NCI-H1436 treated with DMSO at 0.1 percent for 48 hours (cell line): ENCODE data around the gene CERT1.
"Not testable (repeated sequence)": the region's sequence is repeated elsewhere in the genome, so short reads cannot be mapped to it uniquely, and the experiment has no call there.

ENCODE experiments used
- DNase-seq: peaks from one replicate; lab custom pipeline; 2025; lab: John Stamatoyannopoulos, UW

CERT1 gene, protein sequence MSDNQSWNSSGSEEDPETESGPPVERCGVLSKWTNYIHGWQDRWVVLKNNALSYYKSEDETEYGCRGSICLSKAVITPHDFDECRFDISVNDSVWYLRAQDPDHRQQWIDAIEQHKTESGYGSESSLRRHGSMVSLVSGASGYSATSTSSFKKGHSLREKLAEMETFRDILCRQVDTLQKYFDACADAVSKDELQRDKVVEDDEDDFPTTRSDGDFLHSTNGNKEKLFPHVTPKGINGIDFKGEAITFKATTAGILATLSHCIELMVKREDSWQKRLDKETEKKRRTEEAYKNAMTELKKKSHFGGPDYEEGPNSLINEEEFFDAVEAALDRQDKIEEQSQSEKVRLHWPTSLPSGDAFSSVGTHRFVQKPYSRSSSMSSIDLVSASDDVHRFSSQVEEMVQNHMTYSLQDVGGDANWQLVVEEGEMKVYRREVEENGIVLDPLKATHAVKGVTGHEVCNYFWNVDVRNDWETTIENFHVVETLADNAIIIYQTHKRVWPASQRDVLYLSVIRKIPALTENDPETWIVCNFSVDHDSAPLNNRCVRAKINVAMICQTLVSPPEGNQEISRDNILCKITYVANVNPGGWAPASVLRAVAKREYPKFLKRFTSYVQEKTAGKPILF

DNA sequence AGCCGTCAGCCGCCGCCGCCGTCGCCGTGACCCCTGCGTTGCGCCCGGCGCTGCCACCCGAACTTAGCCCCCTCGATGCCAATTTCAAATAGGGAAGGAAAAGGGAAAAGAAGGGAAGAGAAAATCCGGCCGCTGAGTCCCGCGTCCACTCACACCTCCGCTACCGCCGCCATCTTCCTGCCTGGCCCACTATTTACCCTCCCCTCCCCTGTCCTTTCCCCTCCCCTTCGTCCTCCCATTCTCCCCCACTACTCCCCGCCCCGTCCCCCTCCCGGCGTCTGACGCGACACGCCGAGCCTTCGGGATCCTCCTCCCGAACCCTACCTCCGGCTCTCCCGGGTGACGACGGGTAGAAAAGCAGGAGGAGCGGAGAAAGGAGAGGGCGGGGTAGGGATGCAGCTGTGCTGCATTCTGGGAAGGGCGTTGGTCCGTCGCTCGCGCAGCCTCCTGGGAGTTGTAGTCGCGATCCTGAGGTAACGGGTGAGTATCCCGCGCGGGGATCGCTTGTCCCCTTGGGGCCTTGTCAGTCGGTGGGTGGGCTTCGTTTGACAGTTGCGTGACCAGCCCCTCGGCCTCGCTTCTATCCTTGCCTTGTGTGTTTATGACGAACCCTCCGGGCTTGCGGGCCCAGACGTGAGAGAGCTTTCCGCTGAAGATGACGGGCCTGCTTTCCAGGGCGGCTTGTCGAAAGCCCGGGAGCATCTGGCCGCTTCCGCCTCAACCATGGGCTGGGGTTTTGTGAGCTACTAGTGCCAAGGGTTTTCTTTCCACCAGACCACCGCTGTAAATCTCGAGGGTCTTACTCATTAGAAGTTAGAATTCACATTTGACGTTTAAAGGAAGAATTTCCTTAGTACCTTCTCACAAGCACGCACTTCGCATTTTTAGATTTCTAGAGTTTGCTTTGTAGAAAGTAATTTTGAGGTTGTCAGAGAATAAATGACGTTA, at the start of gene CERT1, which contains the start of gene POLK:
CERT1 (minus strand) TSS at position 195 of the 948 bp plus-strand sequence. CDS start 422 bp downstream, outside the sequence.
POLK (plus strand) TSS at position 457 of the 948 bp plus-strand sequence.
- DNase-seq = peak; percentile 84

DNA sequence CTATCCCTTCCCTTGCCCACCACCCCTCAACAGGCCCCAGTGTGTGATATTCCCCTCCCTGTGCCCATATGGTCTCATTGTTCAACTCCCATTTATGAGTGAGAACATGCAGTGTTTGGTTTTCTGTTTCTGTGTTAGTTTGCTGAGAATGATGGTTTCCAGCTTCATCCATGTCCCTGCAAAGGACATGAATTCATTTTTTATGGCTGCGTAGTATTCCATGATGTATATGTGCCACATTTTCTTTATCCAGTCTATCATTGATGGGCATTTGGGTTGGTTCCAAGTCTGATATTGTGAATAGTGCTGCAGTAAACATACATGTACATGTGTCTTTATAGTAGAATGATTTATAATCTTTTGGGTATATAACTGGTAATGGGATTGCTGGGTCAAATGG, 49.2 kb upstream of the CERT1 start:
- DNase-seq = not testable (repeated sequence)

DNA sequence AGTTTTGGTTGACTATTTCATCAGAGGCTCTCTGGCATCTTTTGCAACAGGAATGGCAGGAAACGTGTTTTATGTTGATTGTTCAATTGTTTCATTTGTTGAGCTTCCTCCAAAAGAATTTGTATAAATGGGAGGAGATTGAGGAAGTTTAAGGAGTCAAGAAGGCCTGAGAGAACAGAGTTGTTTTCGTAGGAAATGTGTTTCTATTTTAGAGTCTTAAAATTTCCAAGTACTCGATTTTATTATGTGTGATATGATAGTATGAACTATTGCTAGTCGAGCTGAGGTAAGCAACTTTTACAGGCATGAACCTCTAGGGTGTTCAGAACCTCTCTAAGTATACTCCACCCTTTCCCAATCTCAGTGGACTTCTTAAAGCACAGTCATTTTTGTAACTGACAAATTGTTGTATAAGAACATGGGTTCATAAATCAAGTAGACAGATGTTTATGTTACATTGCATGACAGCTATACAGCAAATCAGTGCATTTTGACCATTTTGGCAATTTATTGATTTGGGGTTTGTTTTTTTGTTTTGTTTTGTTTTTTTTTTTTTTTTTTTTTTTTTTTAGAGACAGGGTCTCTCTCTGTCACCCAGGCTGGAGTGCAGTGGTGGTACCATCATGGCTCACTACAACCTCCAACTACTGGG, 47.7 kb upstream of the CERT1 start:
- DNase-seq = no peak

DNA sequence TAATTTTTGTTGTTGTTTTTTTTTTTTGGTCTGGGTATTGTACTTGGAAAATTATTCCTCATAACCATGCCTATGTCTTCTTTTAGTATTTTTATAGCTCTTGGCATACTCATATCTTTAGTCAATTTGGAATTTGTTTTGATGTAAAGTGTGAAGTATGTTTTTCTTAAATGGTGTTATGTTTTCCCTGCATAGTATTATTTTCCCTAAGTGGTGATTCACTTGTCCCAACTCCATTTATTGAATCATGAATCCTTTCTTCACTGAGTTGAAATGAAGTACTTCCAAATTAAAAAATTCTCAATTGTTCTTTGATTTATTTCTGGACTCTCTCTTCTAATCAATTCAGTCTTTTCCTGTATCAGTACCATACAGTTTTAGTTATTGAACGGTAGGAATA, 46.8 kb upstream of the CERT1 start:
- DNase-seq = no peak

DNA sequence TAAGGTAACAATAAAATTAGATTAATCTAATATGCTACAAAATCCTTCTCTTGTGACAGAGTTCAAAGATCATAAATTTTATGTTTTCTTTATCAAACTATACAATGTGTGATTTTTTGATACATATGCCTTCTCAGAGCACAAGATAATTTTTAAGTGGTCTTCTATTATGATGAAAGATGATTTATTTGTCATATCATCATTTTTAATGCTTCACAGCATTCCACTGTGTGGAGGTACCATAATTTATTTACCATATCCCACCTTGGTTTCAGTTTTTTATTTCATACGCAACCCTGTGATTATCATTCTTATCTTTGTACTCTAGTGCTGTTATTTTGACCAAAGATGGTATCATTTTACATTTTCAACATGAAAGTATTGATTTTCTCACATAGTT, 41.9 kb upstream of the CERT1 start:
- DNase-seq = no peak

DNA sequence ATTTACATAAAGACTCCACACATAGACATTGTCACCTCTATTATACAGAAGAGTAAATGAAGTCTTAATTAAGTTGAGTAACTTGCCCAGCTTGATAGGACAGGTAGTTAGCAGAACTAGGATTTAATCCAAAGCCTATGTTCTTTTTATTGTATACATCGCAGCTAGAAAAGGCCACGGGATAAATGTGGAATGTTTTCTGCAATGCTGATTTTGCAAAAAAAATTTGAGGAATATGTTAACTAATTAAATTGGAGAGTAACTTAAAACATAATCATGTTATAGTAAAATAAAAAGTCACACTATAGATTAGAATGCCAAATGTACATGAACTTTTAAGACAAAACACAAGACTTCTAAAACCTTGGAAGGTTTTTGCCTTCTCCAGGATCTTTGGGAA, 41.3 kb upstream of the CERT1 start:
- DNase-seq = no peak

DNA sequence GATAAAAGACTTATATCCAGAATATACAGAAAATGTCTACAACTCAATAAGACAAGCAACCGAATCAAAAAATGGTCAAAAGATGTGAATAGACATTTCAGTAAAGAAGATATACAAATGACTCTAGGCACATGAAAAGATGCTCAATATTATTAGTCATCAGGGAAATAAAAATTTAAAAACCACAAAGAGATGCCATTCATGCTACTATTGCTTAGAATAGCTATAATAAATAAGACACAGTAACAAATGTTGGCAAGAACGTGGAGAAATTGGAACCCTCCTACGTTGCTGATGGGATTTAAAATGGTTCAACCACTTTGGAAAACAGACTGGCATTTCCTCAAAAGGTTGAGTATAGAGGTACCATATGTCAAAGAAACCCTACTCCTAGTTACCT, 40.0 kb upstream of the CERT1 start:
- DNase-seq = no peak

DNA sequence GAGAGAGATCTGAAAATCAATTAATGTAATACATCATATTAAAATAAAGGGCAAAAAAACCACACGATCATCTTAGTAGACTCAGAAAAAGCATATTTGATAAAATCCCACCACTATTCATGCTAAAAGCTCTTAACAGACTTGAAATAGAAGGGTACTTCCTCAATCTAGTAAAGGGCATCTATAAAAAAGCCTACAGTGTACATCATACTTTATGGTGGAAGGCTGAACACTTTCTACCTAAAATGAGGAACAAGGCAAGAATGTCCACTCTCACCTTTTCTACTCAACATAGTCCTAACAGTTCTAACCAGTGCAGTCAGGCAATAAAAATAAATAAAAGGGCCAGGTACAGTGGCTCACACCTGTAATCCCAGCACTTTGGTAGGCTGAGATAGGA, 39.2 kb upstream of the CERT1 start:
- DNase-seq = no peak

DNA sequence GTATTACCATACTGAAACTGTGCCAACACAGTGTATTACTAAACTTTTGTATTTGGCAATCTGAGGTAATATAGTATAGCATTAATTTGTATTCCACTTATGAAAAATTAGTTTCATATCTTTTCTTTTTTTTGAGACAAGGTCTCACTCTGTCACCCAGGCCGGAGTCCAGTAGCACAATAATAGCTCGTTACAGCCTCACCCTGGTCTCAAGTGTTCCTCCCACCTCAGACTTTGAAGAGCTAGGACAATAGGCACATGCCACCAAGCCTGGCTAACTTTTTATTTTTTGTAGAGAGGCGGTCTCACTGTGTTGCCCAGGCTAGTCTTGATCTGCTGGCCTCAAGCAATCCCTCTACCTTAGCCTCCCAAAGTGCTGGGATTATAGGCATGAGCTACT, 36.4 kb upstream of the CERT1 start:
- DNase-seq = no peak

DNA sequence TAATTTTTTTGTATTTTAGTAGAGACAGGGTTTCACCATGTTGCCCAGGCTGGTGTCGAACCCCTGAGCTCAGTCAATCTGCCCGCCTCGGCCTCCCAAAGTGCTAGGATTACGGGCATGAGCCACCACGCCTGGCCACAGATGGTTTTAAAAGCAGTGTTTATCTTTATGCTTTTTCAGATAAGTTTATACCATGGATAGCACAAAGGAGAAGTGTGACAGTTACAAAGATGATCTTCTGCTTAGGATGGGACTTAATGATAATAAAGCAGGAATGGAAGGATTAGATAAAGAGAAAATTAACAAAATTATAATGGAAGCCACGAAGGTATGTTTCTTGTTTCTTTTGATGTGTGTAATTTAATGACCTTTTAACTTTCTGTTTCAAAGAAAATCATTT, 35.4 kb upstream of the CERT1 start:
- DNase-seq = no peak

DNA sequence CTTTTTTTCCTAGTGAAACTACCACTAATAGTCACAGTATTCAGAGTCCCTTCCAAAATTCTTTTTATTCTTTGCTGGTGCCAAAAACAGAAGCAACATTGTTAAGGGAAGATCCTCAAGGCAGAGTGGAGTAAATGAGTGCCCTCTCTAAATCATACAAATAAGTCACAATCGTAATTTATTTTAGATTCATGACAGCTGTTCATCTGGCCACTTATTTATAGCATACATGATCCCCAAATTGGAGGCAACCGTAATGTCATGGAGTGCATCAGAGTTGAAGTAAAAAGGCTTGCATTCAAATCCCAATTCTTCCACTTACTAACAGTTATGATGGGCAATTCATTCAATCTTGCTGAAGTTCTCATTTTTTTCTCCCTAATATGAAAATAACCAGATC, 33.7 kb upstream of the CERT1 start:
- no peak for DNase-seq

DNA sequence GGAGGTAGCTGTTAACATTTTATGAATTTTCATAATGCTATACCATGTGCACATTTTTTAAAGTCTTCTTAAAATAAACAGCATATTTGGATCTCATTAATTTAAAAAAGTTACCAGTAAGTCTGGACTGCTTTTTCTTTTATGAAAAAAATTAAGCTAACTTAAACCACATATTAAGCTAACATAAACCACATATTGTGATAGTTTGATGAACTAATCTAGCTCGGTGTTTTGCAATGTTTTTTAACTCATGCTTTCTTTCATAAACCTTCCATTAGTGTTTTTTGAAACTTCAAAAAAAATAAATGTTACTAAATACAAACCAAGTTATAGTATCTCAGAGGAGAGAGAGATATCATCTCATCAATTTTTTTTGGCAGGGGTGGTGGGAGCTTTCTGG, 26.8 kb upstream of the CERT1 start:
- no peak for DNase-seq

DNA sequence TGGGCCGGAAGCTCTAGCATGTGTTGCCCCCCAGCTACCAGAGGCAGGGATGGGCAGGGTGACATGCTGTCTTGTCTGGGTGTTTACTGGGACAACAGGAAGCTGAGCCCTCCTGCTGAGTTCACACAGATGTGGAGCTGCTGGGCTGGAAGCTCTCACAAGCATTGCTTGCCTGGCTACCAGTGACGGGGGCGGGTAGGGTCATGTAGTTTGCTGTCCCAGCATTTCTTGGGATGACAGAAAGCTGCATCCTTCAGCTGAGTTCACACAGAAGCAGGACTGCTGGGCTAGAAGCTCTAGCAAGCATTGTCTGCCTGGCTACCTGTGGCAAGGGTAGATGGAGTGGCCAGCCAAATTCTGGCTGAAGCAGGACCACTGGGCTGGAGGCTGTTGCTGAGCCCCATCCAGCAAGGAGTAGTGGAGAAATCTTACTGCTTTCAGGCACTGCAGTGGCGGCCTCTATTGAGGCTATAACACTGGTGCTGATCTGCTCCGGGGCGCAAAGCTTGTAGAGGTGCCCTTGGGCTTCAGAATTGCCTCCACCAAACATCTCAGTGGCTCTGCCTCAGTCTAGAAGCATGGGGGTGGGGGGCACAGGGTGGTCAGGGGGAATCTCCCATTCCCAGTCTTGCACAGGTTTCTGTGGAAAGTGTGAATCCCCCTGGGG, 25.4 kb upstream of the CERT1 start:
- DNase-seq = no peak

DNA sequence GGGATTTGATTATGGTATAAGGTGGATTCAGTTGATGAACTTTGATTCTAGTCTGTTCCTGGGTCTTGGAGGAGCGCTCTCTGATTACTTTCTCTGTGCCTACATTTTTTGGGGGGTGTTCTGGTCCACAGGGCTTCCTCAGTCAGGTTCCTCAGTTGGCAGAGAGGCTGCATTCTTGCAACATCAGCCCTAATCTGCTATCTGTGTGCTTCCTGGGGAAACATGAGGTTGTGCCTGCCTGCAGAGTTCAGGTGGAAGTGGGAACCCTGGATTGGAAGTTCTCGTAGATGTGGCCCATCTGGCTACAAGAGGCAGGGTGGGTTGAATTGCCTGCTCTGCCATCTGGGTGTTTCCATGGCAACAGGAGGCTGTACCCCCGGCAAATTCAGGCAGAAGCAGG, 24.7 kb upstream of the CERT1 start:
- DNase-seq = no peak

DNA sequence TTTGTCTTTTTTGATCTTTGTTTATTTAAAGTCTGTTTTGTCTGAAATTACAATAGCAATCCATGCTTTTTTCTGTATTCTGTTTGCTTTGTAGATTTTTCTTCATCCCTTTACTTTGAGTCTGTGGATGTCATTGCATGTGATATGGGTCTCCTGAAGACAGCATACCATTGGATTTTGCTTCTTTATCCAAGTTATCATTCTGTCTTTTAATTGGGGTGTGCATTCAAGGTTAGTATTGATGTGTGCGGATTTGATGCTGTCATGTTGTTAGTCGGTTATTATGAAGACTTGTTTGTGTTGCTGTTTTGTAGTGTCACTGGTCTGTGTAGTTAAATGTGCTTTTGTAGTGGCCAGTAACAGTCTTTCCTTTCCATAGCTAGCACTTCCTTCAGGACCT, 23.3 kb upstream of the CERT1 start:
- no peak for DNase-seq

DNA sequence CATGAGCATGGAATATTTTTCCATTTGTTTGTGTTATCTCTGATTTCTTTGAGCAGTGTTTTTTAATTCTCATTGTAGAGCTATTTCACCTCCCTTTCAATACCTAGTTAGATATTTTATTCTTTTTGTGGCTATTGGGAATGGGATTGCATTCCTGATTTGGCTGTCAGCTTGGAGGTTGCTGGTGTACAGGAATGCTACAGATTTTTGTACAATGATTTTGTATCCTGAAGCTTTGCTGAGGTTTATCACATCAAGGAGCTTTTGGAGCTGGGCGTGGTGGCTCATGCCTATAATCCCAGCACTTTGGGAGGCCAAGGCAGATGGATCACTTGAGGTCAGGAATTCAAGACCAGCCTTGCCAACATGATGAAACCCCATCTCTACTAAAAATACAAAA, 22.3 kb upstream of the CERT1 start:
- DNase-seq = not testable (repeated sequence)

DNA sequence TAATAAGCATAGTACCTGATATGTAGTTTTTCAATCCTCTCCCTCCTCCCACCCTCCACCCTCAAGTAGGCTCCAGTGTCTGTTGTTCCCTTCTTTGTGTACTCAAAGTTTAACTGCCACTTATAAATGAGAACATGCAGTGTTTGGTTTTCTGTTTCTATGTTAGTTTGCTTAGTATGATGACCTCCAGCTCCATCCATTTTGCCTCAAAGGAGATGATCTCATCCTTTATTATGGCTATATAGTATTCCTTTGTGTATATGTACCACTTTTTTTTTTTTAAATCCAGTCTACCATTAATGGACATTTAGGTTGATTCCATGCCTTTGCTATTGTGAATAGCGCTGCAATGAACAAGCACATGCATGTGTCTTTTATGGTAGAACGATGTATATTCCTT, 20.8 kb upstream of the CERT1 start:
- DNase-seq = no peak

DNA sequence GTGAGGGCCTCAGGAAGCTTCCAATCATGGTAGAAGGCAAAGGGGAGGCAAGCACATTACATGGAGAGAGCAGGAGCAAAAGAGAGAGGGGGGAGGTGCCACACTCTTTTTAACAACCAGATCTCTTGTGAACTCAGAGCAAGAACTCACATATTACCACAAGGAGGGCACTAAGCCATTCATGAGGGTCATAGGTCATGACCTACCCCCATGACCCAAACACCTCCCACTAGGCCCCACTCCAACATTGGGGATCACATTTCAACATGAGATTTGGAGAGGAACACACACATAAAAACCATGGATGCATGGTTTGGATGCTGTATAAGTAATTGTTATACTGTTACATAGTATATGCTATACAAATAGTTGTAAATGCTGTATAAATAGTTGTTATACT, 17.8 kb upstream of the CERT1 start:
- DNase-seq = no peak

DNA sequence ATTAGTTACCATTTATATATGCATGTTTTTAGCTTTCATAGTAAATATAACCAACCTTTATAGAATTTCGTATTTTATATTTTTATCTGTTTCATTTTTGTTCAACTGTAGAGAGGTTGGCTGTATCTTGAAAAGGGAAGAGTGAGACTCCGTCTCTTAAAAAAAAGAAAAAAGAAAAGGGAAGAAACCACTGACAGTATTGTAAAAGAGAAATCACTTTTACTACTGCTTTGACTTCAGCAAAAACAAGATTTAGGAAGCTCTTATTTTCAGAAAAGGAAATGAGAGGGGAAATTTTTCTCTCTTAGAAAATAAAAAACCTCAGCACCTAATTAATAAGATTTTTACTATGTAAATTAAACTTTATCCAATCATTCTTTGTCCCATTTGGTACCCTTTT, 14.6 kb upstream of the CERT1 start:
- no peak for DNase-seq

DNA sequence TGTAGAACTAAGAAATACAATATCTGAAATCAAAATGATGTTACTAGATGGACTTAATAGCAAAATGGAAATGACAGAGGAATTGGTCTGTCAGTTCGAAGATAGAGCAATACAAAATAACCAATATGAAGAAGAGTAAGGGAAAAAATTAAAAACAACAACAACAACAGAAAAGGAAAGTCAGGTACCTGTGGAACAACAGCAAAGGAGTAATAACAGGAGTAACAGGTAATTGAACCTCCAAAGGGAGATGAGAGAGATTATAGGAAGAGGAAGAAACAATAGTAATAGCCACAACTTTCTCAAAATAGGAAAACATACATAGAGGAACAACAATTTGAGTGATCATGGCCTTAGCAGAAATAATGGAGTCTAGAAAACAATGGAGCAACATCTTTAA, 13.9 kb upstream of the CERT1 start:
- no peak for DNase-seq

DNA sequence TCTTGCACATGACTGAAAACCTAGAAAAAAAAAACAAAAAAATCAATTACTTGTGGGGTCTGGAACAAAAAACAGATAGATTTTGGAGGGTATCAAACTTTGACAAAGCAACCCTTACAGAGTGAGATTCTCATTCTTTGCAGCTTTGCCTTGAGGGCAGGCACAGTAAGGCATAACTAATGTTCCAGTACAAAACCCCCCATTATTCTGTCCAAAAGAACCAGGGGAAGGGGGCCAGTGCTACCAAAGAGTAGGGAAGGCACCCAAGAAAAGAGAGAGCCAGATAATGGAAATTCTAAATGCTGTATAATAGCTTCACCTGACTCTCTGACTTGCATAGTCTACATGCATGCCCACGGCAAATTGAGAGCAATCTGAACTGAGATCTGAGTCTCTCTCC, 13.2 kb upstream of the CERT1 start:
- DNase-seq = no peak

DNA sequence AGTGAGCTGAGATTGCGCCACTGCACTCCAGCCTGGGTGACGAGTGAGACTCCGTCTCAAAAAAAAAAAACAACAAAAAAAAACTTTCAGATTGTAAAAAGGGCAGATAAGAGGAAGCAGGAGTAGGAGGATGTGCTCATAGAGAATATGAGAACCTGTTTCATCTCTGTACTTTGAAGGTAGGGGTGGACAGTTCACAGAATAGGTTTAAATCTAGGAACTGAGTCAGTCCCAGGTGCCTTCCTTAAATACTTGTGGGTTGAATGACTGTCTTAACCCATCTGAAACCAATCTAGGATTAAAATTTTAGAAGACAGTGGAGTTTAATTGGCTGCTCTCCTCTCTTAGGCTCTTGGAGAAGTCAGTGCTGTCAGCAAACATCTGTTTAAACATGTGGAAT, 12.6 kb upstream of the CERT1 start:
- no peak for DNase-seq
